ENCODE measurements around the gene CGB8. TPM values are rescaled to one million over a fixed set of nuclear protein-coding genes. Genes with fewer than 3 reads are reported as not detected.

Gene CGB8
- total and polyA plus RNA-seq, 10 of the 15 experiments (the other 5 are each of a cell fraction or from before 2014, with no cell fraction given), result not detected

GRCh38 chr19:49094505-49095482, 45.9 kb upstream of the CGB8 start:
- Histone ChIP-seq H3K4me1 (ENCODE audit: control insufficient read depth, insufficient read depth, low read length) (no peaks in the 10 kb centered on the region; the same call in 1 of the 2 replicates), H3K4me3 (no peak overlapping the region), H3K79me2 (ENCODE audit: control insufficient read depth, insufficient read depth, low read length) (peaks cover 8% of the 10 kb centered on the region), H2AFZ (ENCODE audit: control insufficient read depth, low read depth, low read length) (no peak overlapping the region), H3K4me2 (ENCODE audit: control insufficient read depth, insufficient read depth) (no peak overlapping the region), H3K27me3 (replicated peaks in 1 of 2; ENCODE audit: control insufficient read depth in 2 of 2, insufficient read depth in 2 of 2, low read length in 1 of 2) (no peaks in the 10 kb centered on the region), H3K36me3 (ENCODE audit: control insufficient read depth in 2 of 2, insufficient read depth in 2 of 2, low read length in 1 of 2) (peaks cover 31 to 41% of the 10 kb centered on the region in 2 experiments), H3K27ac (ENCODE audit: control insufficient read depth, insufficient read depth) (no peak overlapping the region), H4K20me1 (ENCODE audit: control insufficient read depth, insufficient read depth) (peaks cover 7% of the 10 kb centered on the region; the same call in 1 of the 2 replicates), H3K9me3 (replicated peaks; ENCODE audit: control insufficient read depth, insufficient read depth, low read length) (no peaks in the 10 kb centered on the region), H3K9ac (ENCODE audit: control insufficient read depth, insufficient read depth, low read length) (no peak overlapping the region)
- BruUV-seq (replicated peaks), result no TSS peak
- ATAC-seq, result no peak
- SMC1A ChIA-PET (ENCODE audit: uncharacterized antibody, unreplicated experiment), result no interaction called here
- intact Hi-C loops (cut with micrococcal nuclease; ENCODE audit: unreplicated experiment), result no loop called here
- WGBS (ENCODE audit: insufficient coverage, insufficient replicate concordance, low lambda C conversion rate, missing lambda C conversion rate), result 90% methylated on average over 23 of the region's 23 CpGs
- FAIRE-seq, result no peak
- CTCF ChIA-PET, result interaction anchor here (0.6 to 2.1 kb wide), 5 partner anchors 11 to 250 kb away, joined by 3 to 10 read pairs (median 3); partner anchors contain the start of genes GYS1, LIN7B and RUVBL2
- in situ Hi-C loops (cut with MboI), result loop anchor here (5.0 kb wide), 1 partner anchor 113 kb away; no protein-coding TSS in a partner anchor
- DNase-seq (ENCODE audit: low read depth, low spot score), result no peak
- RAD21 ChIA-PET (ENCODE audit: unreplicated experiment), result no interaction called here
- POLR2A ChIA-PET, result interaction anchor here (1.0 kb wide), 1 partner anchor 92 kb away, joined by 4 read pairs; no protein-coding TSS in a partner anchor
- TF ChIP-seq POLR2A (IDR thresholded peaks at IDR 0.05; ENCODE audit: low read depth, low read length), result peak; percentile 47; the same call in 1 of the 2 replicates
- TF ChIP-seq PAX8 (IDR thresholded peaks at IDR 0.05), result no peak

- H4K20me1 ChIP-seq (ENCODE audit: control insufficient read depth, insufficient read depth), result peaks cover 3% of the 10 kb centered on the region; the same call in 1 of the 2 replicates
- 89% methylated on average over 6 of the region's 6 CpGs for WGBS (ENCODE audit: insufficient coverage, insufficient replicate concordance, low lambda C conversion rate, missing lambda C conversion rate)
- peaks cover 20% of the 10 kb centered on the region for H3K79me2 ChIP-seq (ENCODE audit: control insufficient read depth, insufficient read depth, low read length)
- H3K27ac ChIP-seq (ENCODE audit: control insufficient read depth, insufficient read depth), result no peak overlapping the region
- no peak overlapping the region for H3K4me2 ChIP-seq (ENCODE audit: control insufficient read depth, insufficient read depth)
- H3K4me3 ChIP-seq, result no peak overlapping the region
- intact Hi-C loops (cut with micrococcal nuclease; ENCODE audit: unreplicated experiment) (no loop called here), in situ Hi-C loops (cut with MboI) (no loop called here)
- H3K9ac ChIP-seq (ENCODE audit: control insufficient read depth, insufficient read depth, low read length), result no peak overlapping the region
- ChIA-PET POLR2A (no interaction called here), RAD21 (ENCODE audit: unreplicated experiment) (interaction anchor here (0.7 kb wide), 1 partner anchor 101 kb away, joined by 3 read pairs; no protein-coding TSS in a partner anchor), SMC1A (ENCODE audit: uncharacterized antibody, unreplicated experiment) (no interaction called here), CTCF (no interaction called here)
- no peaks in the 10 kb centered on the region; the same call in 1 of the 2 replicates for H3K4me1 ChIP-seq (ENCODE audit: control insufficient read depth, insufficient read depth, low read length)
- H2AFZ ChIP-seq (ENCODE audit: control insufficient read depth, low read depth, low read length), result no peak overlapping the region
- no TSS peak for BruUV-seq (replicated peaks)
- no peak for FAIRE-seq
- no peaks in the 10 kb centered on the region for H3K27me3 ChIP-seq (replicated peaks in 1 of 2; ENCODE audit: control insufficient read depth in 2 of 2, insufficient read depth in 2 of 2, low read length in 1 of 2)
- ATAC-seq, result no peak
- no peaks in the 10 kb centered on the region for H3K9me3 ChIP-seq (replicated peaks; ENCODE audit: control insufficient read depth, insufficient read depth, low read length)
- H3K36me3 ChIP-seq (ENCODE audit: control insufficient read depth in 2 of 2, insufficient read depth in 2 of 2, low read length in 1 of 2), result peaks cover 24 to 43% of the 10 kb centered on the region in 2 experiments
- no peak for DNase-seq (ENCODE audit: low read depth, low spot score)
- TF ChIP-seq TARDBP (IDR thresholded peaks at IDR 0.05; ENCODE audit: borderline replicate concordance) (no peak), NR2C2 (IDR thresholded peaks at IDR 0.05; ENCODE audit: borderline replicate concordance, control insufficient read depth, insufficient read length, low read depth) (no peak), SREBF1 (IDR thresholded peaks at IDR 0.05; ENCODE audit: low read length) (no peak), BHLHE40 (IDR thresholded peaks at IDR 0.05; ENCODE audit: borderline replicate concordance in 1 of 2, low read depth in 2 of 2, low read length in 1 of 2) (no peak), WRNIP1 (IDR thresholded peaks at IDR 0.05; ENCODE audit: borderline replicate concordance, low read depth, low read length) (no peak), POLR2AphosphoS5 (IDR thresholded peaks at IDR 0.05; ENCODE audit: low read length) (no peak), NFXL1 (IDR thresholded peaks at IDR 0.05; ENCODE audit: borderline replicate concordance) (no peak), FOXM1 (IDR thresholded peaks at IDR 0.05; ENCODE audit: low read depth, low read length) (no peak), RAD21 (IDR thresholded peaks at IDR 0.05; ENCODE audit: insufficient read depth, low read depth, low read length) (no peak), HCFC1 (IDR thresholded peaks at IDR 0.05; ENCODE audit: low read length) (no peak), E2F8 (IDR thresholded peaks at IDR 0.05; ENCODE audit: low read depth, partially characterized antibody) (no peak)
Observed at GRCh38 chr19:49092686-49093085, 43.8 kb upstream of the CGB8 start.

Measured in GM12878 (cell line).